Stimulated activated CD4-positive, alpha-beta T cell treated with anti-CD3 and anti-CD28 coated beads, Interleukin-15, amount 100 ng/mL, for 24 hours (primary cell): Measurements from ENCODE around the gene PTGDR2.

Experiments used
- DNase-seq: peaks from one replicate; pipeline ENCODE4 v3.0.0-alpha.2; 2020

The PTGDR2 gene

GRCh38 chr11:60809249-60809648 lies 46.5 kb downstream of the PTGDR2 start:
- no peak for DNase-seq

GRCh38 chr11:60803273-60803936 lies 52.3 kb downstream of the PTGDR2 start:
- no peak for DNase-seq

GRCh38 chr11:60801194-60801593 lies 54.6 kb downstream of the PTGDR2 start:
- no peak for DNase-seq
